LNCAP (cell line): ENCODE data around the gene MYBPH.

Source experiments
- CTCF ChIP-seq: fragments of 450-650 bp; IDR thresholded peaks from 2 replicates; pipeline ENCODE4 v1.5.1; 2017; ENCODE audit warnings: mild to moderate bottlenecking

The MYBPH gene

GRCh38 chr1:203175237-203175826, at the start of gene MYBPH:
TSS of gene MYBPH (minus strand) at chr1:203175826. CDS start at chr1:203175755, 71 bp downstream.
- TF ChIP-seq CTCF: no peak

- no peak for TF ChIP-seq CTCF
Measured at GRCh38 chr1:203225071-203225470, 49.4 kb upstream of the MYBPH start.

GRCh38 chr1:203223012-203223775, 47.6 kb upstream of the MYBPH start:
- TF ChIP-seq CTCF: no peak

GRCh38 chr1:203219934-203220333, 44.3 kb upstream of the MYBPH start:
- TF ChIP-seq CTCF: no peak

- TF ChIP-seq CTCF: no peak
Measured at GRCh38 chr1:203219171-203219570, 43.5 kb upstream of the MYBPH start.

- TF ChIP-seq CTCF: no peak
Measured at GRCh38 chr1:203217668-203218067, 42.0 kb upstream of the MYBPH start.

GRCh38 chr1:203217139-203217655, 41.6 kb upstream of the MYBPH start:
- TF ChIP-seq CTCF: no peak
